ENCODE results near the gene LRRC4.

DNA sequence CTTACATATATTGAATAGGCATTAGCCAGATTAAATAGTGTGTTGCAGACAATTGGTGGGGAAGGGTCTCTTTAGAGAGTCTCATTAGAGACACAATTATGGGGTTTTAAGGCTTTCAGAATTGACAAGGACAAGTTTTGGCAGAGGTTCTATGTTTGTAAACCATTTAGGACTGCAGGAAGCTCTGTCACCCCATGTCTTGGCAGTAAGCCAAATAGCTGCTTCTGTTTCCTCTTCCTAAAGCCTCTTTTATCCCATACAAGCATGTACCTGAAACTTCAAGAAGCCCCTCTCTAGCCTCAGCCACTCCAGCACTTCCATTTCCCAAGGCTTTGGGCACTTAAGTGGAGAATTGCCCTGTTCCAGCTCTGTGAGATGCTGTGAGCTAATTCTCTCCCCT lies 21.8 kb upstream of the LRRC4 start:
- TF ChIP-seq, protein P1, sequence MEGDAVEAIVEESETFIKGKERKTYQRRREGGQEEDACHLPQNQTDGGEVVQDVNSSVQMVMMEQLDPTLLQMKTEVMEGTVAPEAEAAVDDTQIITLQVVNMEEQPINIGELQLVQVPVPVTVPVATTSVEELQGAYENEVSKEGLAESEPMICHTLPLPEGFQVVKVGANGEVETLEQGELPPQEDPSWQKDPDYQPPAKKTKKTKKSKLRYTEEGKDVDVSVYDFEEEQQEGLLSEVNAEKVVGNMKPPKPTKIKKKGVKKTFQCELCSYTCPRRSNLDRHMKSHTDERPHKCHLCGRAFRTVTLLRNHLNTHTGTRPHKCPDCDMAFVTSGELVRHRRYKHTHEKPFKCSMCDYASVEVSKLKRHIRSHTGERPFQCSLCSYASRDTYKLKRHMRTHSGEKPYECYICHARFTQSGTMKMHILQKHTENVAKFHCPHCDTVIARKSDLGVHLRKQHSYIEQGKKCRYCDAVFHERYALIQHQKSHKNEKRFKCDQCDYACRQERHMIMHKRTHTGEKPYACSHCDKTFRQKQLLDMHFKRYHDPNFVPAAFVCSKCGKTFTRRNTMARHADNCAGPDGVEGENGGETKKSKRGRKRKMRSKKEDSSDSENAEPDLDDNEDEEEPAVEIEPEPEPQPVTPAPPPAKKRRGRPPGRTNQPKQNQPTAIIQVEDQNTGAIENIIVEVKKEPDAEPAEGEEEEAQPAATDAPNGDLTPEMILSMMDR (tag by site-specific recombination; IDR thresholded peaks at IDR 0.05) = no peak
- TF ChIP-seq, protein P2, sequence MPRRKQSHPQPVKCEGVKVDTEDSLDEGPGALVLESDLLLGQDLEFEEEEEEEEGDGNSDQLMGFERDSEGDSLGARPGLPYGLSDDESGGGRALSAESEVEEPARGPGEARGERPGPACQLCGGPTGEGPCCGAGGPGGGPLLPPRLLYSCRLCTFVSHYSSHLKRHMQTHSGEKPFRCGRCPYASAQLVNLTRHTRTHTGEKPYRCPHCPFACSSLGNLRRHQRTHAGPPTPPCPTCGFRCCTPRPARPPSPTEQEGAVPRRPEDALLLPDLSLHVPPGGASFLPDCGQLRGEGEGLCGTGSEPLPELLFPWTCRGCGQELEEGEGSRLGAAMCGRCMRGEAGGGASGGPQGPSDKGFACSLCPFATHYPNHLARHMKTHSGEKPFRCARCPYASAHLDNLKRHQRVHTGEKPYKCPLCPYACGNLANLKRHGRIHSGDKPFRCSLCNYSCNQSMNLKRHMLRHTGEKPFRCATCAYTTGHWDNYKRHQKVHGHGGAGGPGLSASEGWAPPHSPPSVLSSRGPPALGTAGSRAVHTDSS (tag by site-specific recombination; IDR thresholded peaks at IDR 0.05) = no peak
- TF ChIP-seq ZBTB8A (tag by site-specific recombination; IDR thresholded peaks at IDR 0.05) (no peak), ZBTB7A (tag by site-specific recombination; IDR thresholded peaks at IDR 0.05; ENCODE audit: low read depth) (no peak)
- TF ChIP-seq, protein P3, sequence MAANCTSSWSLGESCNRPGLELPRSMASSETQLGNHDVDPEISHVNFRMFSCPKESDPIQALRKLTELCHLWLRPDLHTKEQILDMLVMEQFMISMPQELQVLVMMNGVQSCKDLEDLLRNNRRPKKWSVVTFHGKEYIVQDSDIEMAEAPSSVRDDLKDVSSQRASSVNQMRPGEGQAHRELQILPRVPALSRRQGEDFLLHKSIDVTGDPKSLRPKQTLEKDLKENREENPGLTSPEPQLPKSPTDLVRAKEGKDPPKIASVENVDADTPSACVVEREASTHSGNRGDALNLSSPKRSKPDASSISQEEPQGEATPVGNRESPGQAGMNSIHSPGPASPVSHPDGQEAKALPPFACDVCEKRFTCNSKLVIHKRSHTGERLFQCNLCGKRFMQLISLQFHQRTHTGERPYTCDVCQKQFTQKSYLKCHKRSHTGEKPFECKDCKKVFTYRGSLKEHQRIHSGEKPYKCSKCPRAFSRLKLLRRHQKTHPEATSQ (tag by site-specific recombination; IDR thresholded peaks at IDR 0.05) = no peak

All from HEK293 (cell line).